ENCODE data around the gene SRRT. TPM values are rescaled to one million over a fixed set of nuclear protein-coding genes. Genes with fewer than 3 reads are reported as not detected.

The SRRT gene
- total RNA-seq, 1 donor from 2014 or later: 60.4 TPM

GRCh38 chr7:100830396-100830795, 44.5 kb upstream of the SRRT start:
- Histone ChIP-seq H3K36me3 (no peaks in the 10 kb centered on the region), H3K4me1 (peaks cover 2% of the 10 kb centered on the region), H3K27ac (no peak overlapping the region), H3K79me2 (ENCODE audit: low read depth) (peaks cover 28% of the 10 kb centered on the region), H3K4me3 (no peak overlapping the region), H4K20me1 (ENCODE audit: low read depth) (peaks cover 12% of the 10 kb centered on the region), H3K9ac (no peak overlapping the region), H3K27me3 (no peaks in the 10 kb centered on the region), H3F3A (ENCODE audit: low read depth) (peaks cover 28% of the 10 kb centered on the region), H3K4me2 (no peak overlapping the region), H2AFZ (replicated peaks) (no peak overlapping the region), H3K9me3 (ENCODE audit: low read depth) (no peaks in the 10 kb centered on the region)
- Mint-ChIP-seq H3K9me3 (no peaks in the 10 kb centered on the region), H3K36me3 (peaks cover 1% of the 10 kb centered on the region), H3K27ac (no peak overlapping the region), H3K27me3 (ENCODE audit: insufficient read depth, low read depth) (peaks cover 13% of the 10 kb centered on the region), H3K4me3 (peak overlapping the region; percentile 72), H3K4me1 (peaks cover 18% of the 10 kb centered on the region)
- TF ChIP-seq CTCF (IDR thresholded peaks at IDR 0.05): no peak
- TF ChIP-seq EZH2phosphoT487 (IDR thresholded peaks at IDR 0.05): no peak
- TF ChIP-seq EZH2 (IDR thresholded peaks at IDR 0.05): no peak
- no peak for DNase-seq (ENCODE audit: low spot score)

- Histone ChIP-seq H3K9me3 (ENCODE audit: low read depth) (no peaks in the 10 kb centered on the region), H3K27ac (no peak overlapping the region), H3K27me3 (no peaks in the 10 kb centered on the region), H3K4me1 (peaks cover 10% of the 10 kb centered on the region), H3K79me2 (ENCODE audit: low read depth) (peaks cover 9% of the 10 kb centered on the region), H3F3A (ENCODE audit: low read depth) (peaks cover 47% of the 10 kb centered on the region), H3K4me2 (no peak overlapping the region), H3K36me3 (no peaks in the 10 kb centered on the region), H3K4me3 (no peak overlapping the region), H4K20me1 (ENCODE audit: low read depth) (no peaks in the 10 kb centered on the region), H3K9ac (no peak overlapping the region), H2AFZ (replicated peaks) (no peak overlapping the region)
- no peak overlapping the region for H3K27ac Mint-ChIP-seq
- H3K36me3 Mint-ChIP-seq: no peaks in the 10 kb centered on the region
- H3K27me3 Mint-ChIP-seq (ENCODE audit: insufficient read depth, low read depth): peaks cover 11% of the 10 kb centered on the region
- H3K9me3 Mint-ChIP-seq: no peaks in the 10 kb centered on the region
- peaks cover 24% of the 10 kb centered on the region for H3K4me1 Mint-ChIP-seq
- no peak for DNase-seq (ENCODE audit: low spot score)
- TF ChIP-seq EZH2phosphoT487 (IDR thresholded peaks at IDR 0.05) (no peak), EZH2 (IDR thresholded peaks at IDR 0.05) (no peak), CTCF (IDR thresholded peaks at IDR 0.05) (no peak)
- no peak overlapping the region for H3K4me3 Mint-ChIP-seq
These were observed 42.6 kb upstream of the SRRT start for GRCh38 chr7:100832281-100832633.

DNA sequence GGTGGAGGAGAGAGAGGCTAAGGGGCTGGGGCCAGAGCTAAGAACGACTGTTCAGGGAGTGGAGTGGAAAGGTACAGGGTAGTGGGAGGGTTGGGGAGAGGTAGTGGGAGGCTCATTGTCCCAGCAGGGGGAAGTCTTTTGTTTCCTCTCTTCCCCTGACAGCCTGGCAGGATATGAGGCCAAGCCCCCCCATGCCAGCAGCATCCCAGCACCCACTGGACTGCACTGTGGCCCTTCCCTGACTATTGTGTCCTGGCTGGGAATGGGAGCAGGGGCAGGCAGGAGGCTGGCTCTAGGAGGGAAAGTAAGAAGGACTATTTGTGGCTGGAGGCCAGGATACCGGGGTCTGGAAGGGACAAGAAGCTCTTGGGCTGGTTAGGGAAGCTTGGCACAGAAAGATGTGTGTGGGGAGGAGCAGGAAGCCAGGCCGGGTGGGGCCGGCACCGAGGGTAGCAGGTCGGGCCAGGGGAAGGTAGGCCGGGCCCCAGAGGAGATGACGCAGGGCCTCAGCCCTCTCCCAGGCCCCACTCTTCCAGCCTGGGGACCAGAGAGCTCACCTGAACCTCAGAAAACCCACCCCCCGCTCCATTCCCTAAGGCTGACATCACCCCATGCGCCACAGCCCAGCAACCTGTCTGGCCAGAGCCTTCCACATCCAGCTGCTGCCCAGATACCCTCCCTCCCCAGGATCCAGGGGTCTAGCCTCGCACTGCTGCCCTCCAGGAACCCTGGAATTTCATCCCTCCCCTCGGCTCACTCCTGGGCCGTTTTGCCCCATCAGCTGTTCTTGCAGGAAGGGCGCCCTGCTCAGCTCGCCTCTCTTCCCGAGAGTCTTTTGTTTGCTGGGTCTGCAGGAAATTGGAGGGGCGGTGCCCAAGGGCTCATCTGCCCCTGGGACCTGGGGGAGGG, 38.7 kb upstream of the SRRT start:
- Histone ChIP-seq H2AFZ (replicated peaks) (no peak overlapping the region), H4K20me1 (ENCODE audit: low read depth) (no peaks in the 10 kb centered on the region), H3K36me3 (no peaks in the 10 kb centered on the region), H3F3A (ENCODE audit: low read depth) (peaks cover 50% of the 10 kb centered on the region), H3K4me1 (peaks cover 23% of the 10 kb centered on the region), H3K4me2 (peak overlapping the region; percentile 68), H3K27ac (peak overlapping the region; percentile 94), H3K79me2 (ENCODE audit: low read depth) (no peaks in the 10 kb centered on the region), H3K9me3 (ENCODE audit: low read depth) (no peaks in the 10 kb centered on the region), H3K4me3 (peak overlapping the region; percentile 43), H3K9ac (no peak overlapping the region), H3K27me3 (no peaks in the 10 kb centered on the region)
- DNase-seq (ENCODE audit: low spot score): peak; percentile 94
- TF ChIP-seq EZH2phosphoT487 (IDR thresholded peaks at IDR 0.05): no peak
- no peak for TF ChIP-seq CTCF (IDR thresholded peaks at IDR 0.05)
- no peak for TF ChIP-seq EZH2 (IDR thresholded peaks at IDR 0.05)
- Mint-ChIP-seq H3K9me3 (no peaks in the 10 kb centered on the region), H3K27ac (peak overlapping the region; percentile 68), H3K4me3 (peak overlapping the region; percentile 71), H3K27me3 (ENCODE audit: insufficient read depth, low read depth) (peaks cover 4% of the 10 kb centered on the region), H3K36me3 (no peaks in the 10 kb centered on the region), H3K4me1 (peaks cover 33% of the 10 kb centered on the region)
